Skin of body (tissue), 2 donors: ENCODE measurements around the gene OR5A2. TPM values are rescaled to one million over a fixed set of nuclear protein-coding genes. Genes with fewer than 3 reads are reported as not detected.
"Not testable (repeated sequence)": the region's sequence is repeated elsewhere in the genome, so short reads cannot be mapped to it uniquely, and the experiment has no call there.

ENCODE experiments used
- DNase-seq: peaks from one replicate; lab custom pipeline; 2025; lab: John Stamatoyannopoulos, UW
- total RNA-seq: library from RNA; depleted of rRNA; stranded (reverse); fragments of >200 nt; gene quantifications from one replicate; pipeline ENCODE4 v1.2.3, GENCODE V29; 2014

OR5A2 gene
- total RNA-seq, 1 donor from 2014 or later = not detected

GRCh38 chr11:59394186-59394585 lies 32.0 kb downstream of the OR5A2 start:
- DNase-seq = no peak

- DNase-seq = no peak
Measured at GRCh38 chr11:59380263-59381059, 45.8 kb downstream of the OR5A2 start.

- not testable (repeated sequence) for DNase-seq
Measured at GRCh38 chr11:59372324-59372723, 53.9 kb downstream of the OR5A2 start.

- DNase-seq = no peak
Measured at GRCh38 chr11:59368238-59369022, 57.8 kb downstream of the OR5A2 start.

Other genes starting within 250 kb of the OR5A2 start
- 19.8 TPM for gene MPEG1, start 213.5 kb downstream of the OR5A2 start, total RNA-seq
- gene OR5AN1, start 67.5 kb downstream of the OR5A2 start, total RNA-seq = under 0.01 TPM
- not detected for gene OR5A1, start 10.1 kb upstream of the OR5A2 start, total RNA-seq
- gene OR4D6, start 30.5 kb upstream of the OR5A2 start, total RNA-seq = not detected
- gene OR4D10, start 46.9 kb upstream of the OR5A2 start, total RNA-seq = not detected
- not detected for gene OR4D11, start 77.2 kb upstream of the OR5A2 start, total RNA-seq
- not detected for gene OR4D9, start 85.1 kb upstream of the OR5A2 start, total RNA-seq
- gene OSBP, start 189.4 kb upstream of the OR5A2 start, total RNA-seq = 35.8 TPM
- gene PATL1, start 242.6 kb upstream of the OR5A2 start, total RNA-seq = 9.5 TPM